Peyer's patch (tissue), 4 donors: ENCODE data around the gene SMIM45.

Experiments
- DNase-seq, 3 donors: peaks; one replicate each; pipeline ENCODE4 v3.0.0-alpha.2; 2017 to 2019
- H3K27ac ChIP-seq, 4 donors: fragments of 200-600 bp; sonication (generic); one replicate each; pipeline ENCODE4 v1.5.1; 2016 to 2019
- H3K27me3 ChIP-seq, 2 donors: fragments of 200-600 bp; sonication (generic); one replicate each; pipeline ENCODE4 v1.5.1; 2019
- H3K36me3 ChIP-seq, 3 donors: fragments of 200-600 bp; sonication (generic); one replicate each; pipeline ENCODE4 v1.5.1; 2016 to 2019
- H3K4me1 ChIP-seq, 4 donors: fragments of 200-600 bp; sonication (generic); one replicate each; pipeline ENCODE4 v1.5.1; 2016 to 2019
- H3K4me3 ChIP-seq, 4 donors: fragments of 200-600 bp; sonication (generic); 1 replicate in 3 of 4; 2 replicates in 1 of 4; pipeline ENCODE4 v1.5.1; 2016 to 2019; ENCODE audit warnings: mild to moderate bottlenecking in 1 of 4
- H3K9me3 ChIP-seq, 4 donors: fragments of 200-600 bp; sonication (generic); one replicate each; pipeline ENCODE4 v1.5.1; 2016 to 2019; ENCODE audit warnings: mild to moderate bottlenecking in 1 of 4
- CTCF ChIP-seq, 6 experiments: fragments of 450-650 bp in 4 of 6; fragments of 200-600 bp in 2 of 6; sonication (generic) in 1 of 6; IDR thresholded peaks; one replicate each; pipeline ENCODE4 v1.5.1; 2017 to 2019; ENCODE audit warnings: antibody characterized with exemption in 6 of 6, mild to moderate bottlenecking in 3 of 6, moderate library complexity in 1 of 6
- POLR2A ChIP-seq, 2 donors: fragments of 450-650 bp; IDR thresholded peaks; one replicate each; pipeline ENCODE4 v1.5.1; 2017; ENCODE audit warnings: antibody characterized with exemption in 2 of 2, mild to moderate bottlenecking in 2 of 2, moderate library complexity in 2 of 2

The SMIM45 gene

GRCh38 chr22:41951898-41952474 is at the start of gene SMIM45:
TSS of gene SMIM45 (plus strand) at chr22:41952150.
- peak in 1 of 3 donors; percentile 44 for DNase-seq

GRCh38 chr22:41902932-41903421 is 49.0 kb upstream of the SMIM45 start:
- H3K9me3 ChIP-seq = no peaks in the 10 kb centered on the region
- H3K4me3 ChIP-seq = no peak overlapping the region
- DNase-seq = no peak
- no peaks in the 10 kb centered on the region for H3K27me3 ChIP-seq
- H3K4me1 ChIP-seq = peaks cover 0 to under 1% (median 0%) of the 10 kb centered on the region in 4 donors
- H3K36me3 ChIP-seq = peaks cover 0 to 91% (median 0%) of the 10 kb centered on the region in 3 donors
- TF ChIP-seq CTCF (IDR thresholded peaks at IDR 0.05) = no peak
- no peak for TF ChIP-seq POLR2A (IDR thresholded peaks at IDR 0.05)
- H3K27ac ChIP-seq = no peak overlapping the region

More at GRCh38 chr22:41951898-41952474, at the start of gene SMIM45:
- Histone ChIP-seq H3K27me3 (no peaks in the 10 kb centered on the region), H3K36me3 (no peaks in the 10 kb centered on the region), H3K27ac (no peak within 1 kb of the TSS), H3K9me3 (no peaks in the 10 kb centered on the region), H3K4me1 (peaks cover 0 to 2% (median 0%) of the 10 kb centered on the region in 4 donors), H3K4me3 (no peak within 1 kb of the TSS)
- TF ChIP-seq POLR2A (IDR thresholded peaks at IDR 0.05) = no peak
- TF ChIP-seq CTCF (IDR thresholded peaks at IDR 0.05) = no peak

GRCh38 chr22:41904450-41905410 is 47.2 kb upstream of the SMIM45 start:
- H3K9me3 ChIP-seq = no peaks in the 10 kb centered on the region
- DNase-seq = no peak
- no peak overlapping the region for H3K27ac ChIP-seq
- peaks cover 0 to 74% (median 0%) of the 10 kb centered on the region in 3 donors for H3K36me3 ChIP-seq
- H3K27me3 ChIP-seq = peaks cover 0 to 3% of the 10 kb centered on the region in 2 donors
- TF ChIP-seq CTCF (IDR thresholded peaks at IDR 0.05) (no peak), POLR2A (IDR thresholded peaks at IDR 0.05) (no peak)
- H3K4me1 ChIP-seq = peaks cover 0 to 17% (median 6%) of the 10 kb centered on the region in 4 donors
- no peak overlapping the region for H3K4me3 ChIP-seq

- Histone ChIP-seq H3K27ac (no peak overlapping the region), H3K27me3 (peaks cover 0 to 12% of the 10 kb centered on the region in 2 donors), H3K4me1 (peaks cover 0 to 26% (median 13%) of the 10 kb centered on the region in 4 donors), H3K36me3 (peaks cover 0 to 65% (median 0%) of the 10 kb centered on the region in 3 donors), H3K4me3 (no peak overlapping the region), H3K9me3 (no peaks in the 10 kb centered on the region)
- TF ChIP-seq CTCF (IDR thresholded peaks at IDR 0.05) = no peak
- TF ChIP-seq POLR2A (IDR thresholded peaks at IDR 0.05) = no peak
- DNase-seq = no peak
Measured at GRCh38 chr22:41905411-41906202, 46.3 kb upstream of the SMIM45 start.

- H3K27me3 ChIP-seq = peaks cover 0 to 23% of the 10 kb centered on the region in 2 donors
- no peak overlapping the region for H3K4me3 ChIP-seq
- no peak overlapping the region for H3K27ac ChIP-seq
- TF ChIP-seq CTCF (IDR thresholded peaks at IDR 0.05) (no peak), POLR2A (IDR thresholded peaks at IDR 0.05) (no peak)
- H3K36me3 ChIP-seq = peaks cover 0 to 55% (median 0%) of the 10 kb centered on the region in 3 donors
- no peaks in the 10 kb centered on the region for H3K9me3 ChIP-seq
- no peak for DNase-seq
- H3K4me1 ChIP-seq = peaks cover 0 to 34% (median 20%) of the 10 kb centered on the region in 4 donors
Measured at GRCh38 chr22:41906822-41907221, 45.1 kb upstream of the SMIM45 start.
